ENCODE measurements around the gene PCDHGA2. TPM values are rescaled to one million over a fixed set of nuclear protein-coding genes. Genes with fewer than 3 reads are reported as not detected.
A peak's percentile ranks its signal among the peaks of the same experiment; 100 is the strongest.
"Not testable (repeated sequence)": the region's sequence is repeated elsewhere in the genome, so short reads cannot be mapped to it uniquely, and the experiment has no call there.

PCDHGA2 gene
- total and polyA plus RNA-seq, 11 donors = 2.7 to 15.1 (median 10.5) TPM

- 80 to 85% (median 82%) methylated on average over 7 to 8 of the region's 8 CpGs for WGBS, 4 donors
- Histone ChIP-seq H3K27me3 (peaks cover 0 to 14% (median 0%) of the 10 kb centered on the region in 9 donors), H3K27ac (no peak overlapping the region), H3K9me3 (peaks cover 0 to 64% (median 23%) of the 10 kb centered on the region in 12 donors), H3K36me3 (peaks cover 0 to 7% (median 0%) of the 10 kb centered on the region in 9 donors), H3K4me3 (no peak overlapping the region), H3K4me1 (peaks cover 0 to 5% (median 0%) of the 10 kb centered on the region in 12 donors)
- TF ChIP-seq CTCF (IDR thresholded peaks at IDR 0.05) = no peak
- TF ChIP-seq POLR2A (IDR thresholded peaks at IDR 0.05) = no peak
- DNase-seq (no peak), ATAC-seq (no peak)
- intact Hi-C loops (cut with DNase I) = loop anchor here in 4 of 10 donors (5.0 to 10.0 kb wide), 3 partner anchors 197 to 237 kb away; no protein-coding TSS in a partner anchor
These were observed 10.3 kb upstream of the PCDHGA2 start for GRCh38 chr5:141328231-141328630.

GRCh38 chr5:141330299-141331080, 8.1 kb upstream of the PCDHGA2 start, which contains the start of gene PCDHGA1:
TSS of gene PCDHGA1 (plus strand) at chr5:141330514.
- Histone ChIP-seq H3K9me3 (peaks cover 0 to 87% (median 22%) of the 10 kb centered on the region in 12 donors), H3K4me1 (peaks cover 0 to 5% (median 0%) of the 10 kb centered on the region in 12 donors), H3K27ac (peak within 1 kb of the TSS in 8 of 12 donors; percentile 16 to 73 (median 52)), H3K36me3 (peaks cover 0 to 7% (median 0%) of the 10 kb centered on the region in 9 donors), H3K27me3 (peaks cover 0 to 35% (median 0%) of the 10 kb centered on the region in 9 donors), H3K4me3 (peak within 1 kb of the TSS in 10 of 12 donors; percentile 20 to 49 (median 34))
- peak; percentile 51 to 70 (median 63) for ATAC-seq
- DNase-seq = peak in 2 of 5 donors; percentile 44 to 47
- TF ChIP-seq CTCF (IDR thresholded peaks at IDR 0.05) = peak in 10 of 12 donors; percentile 27 to 58 (median 44)
- no peak for TF ChIP-seq POLR2A (IDR thresholded peaks at IDR 0.05)
- 22 to 34% (median 30%) methylated on average over 21 of the region's 21 CpGs for WGBS, 4 donors
- intact Hi-C loops (cut with DNase I) = loop anchor here in 3 of 10 donors (5.0 to 10.0 kb wide), 3 partner anchors 82 to 194 kb away; partner anchors contain the start of genes PCDHB14 (in 1 of the 3) and PCDHGA10 (in 1 of the 3)

- H3K4me3 ChIP-seq, ATAC-seq, H3K36me3 ChIP-seq, H3K27ac ChIP-seq, H3K4me1 ChIP-seq: not testable (repeated sequence)
- peaks cover 0 to 35% (median 0%) of the 10 kb centered on the region in 9 donors for H3K27me3 ChIP-seq
- H3K9me3 ChIP-seq = peaks cover 0 to 99% (median 24%) of the 10 kb centered on the region in 12 donors
- 30 to 58% (median 48%) methylated on average over 7 to 39 of the region's 39 CpGs for WGBS, 4 donors
- intact Hi-C loops (cut with DNase I) = loop anchor here in 3 of 10 donors (5.0 to 10.0 kb wide), 3 partner anchors 80 to 192 kb away; partner anchors contain the start of genes PCDHB14 (in 1 of the 3) and PCDHGA10 (in 1 of the 3)
- DNase-seq = peak in 1 of 5 donors; percentile 43
These were observed 6.0 kb upstream of the PCDHGA2 start for GRCh38 chr5:141332571-141332970.

GRCh38 chr5:141340781-141341354, 2.3 kb downstream of the PCDHGA2 start:
- ATAC-seq, H3K36me3 ChIP-seq, H3K4me1 ChIP-seq: not testable (repeated sequence)
- peaks cover 0 to 28% (median 0%) of the 10 kb centered on the region in 9 donors for H3K27me3 ChIP-seq
- peak in 1 of 5 donors; percentile 66 for DNase-seq
- H3K9me3 ChIP-seq = peaks cover 0 to 98% (median 46%) of the 10 kb centered on the region in 12 donors
- H3K27ac ChIP-seq = peak overlapping the region in 3 of 12 donors; percentile 73 to 82 (median 81)
- 54 to 72% (median 65%) methylated on average over 34 to 45 of the region's 45 CpGs for WGBS, 4 donors
- intact Hi-C loops (cut with DNase I) = loop anchor here in 3 of 10 donors (5.0 to 10.0 kb wide), 4 partner anchors 64 to 221 kb away; partner anchors contain the start of genes PCDHGA9 (in 1 of the 3) and PCDHGB6 (in 1 of the 3)
- H3K4me3 ChIP-seq = peak overlapping the region in 11 of 12 donors; percentile 1 to 61 (median 38)

Data from heart left ventricle (tissue), 16 donors.